H1 (cell line): Measurements from ENCODE around the gene SMG1. TPM values are rescaled to one million over a fixed set of nuclear protein-coding genes. Genes with fewer than 3 reads are reported as not detected.

Source experiments
- CBX5 ChIP-seq: fragments of 300-800, 300-1000 bp; sonication (generic); IDR thresholded peaks from 2 replicates; pipeline ENCODE4 v1.7.1; 2016; ENCODE audit warnings: antibody characterized with exemption, low read length, low read depth
- CHD1 ChIP-seq: IDR thresholded peaks from 2 replicates; pipeline ENCODE4 v1.6.1; 2012; ENCODE audit warnings: low read depth, low read length, improper control_type of control experiment
- CHD7 ChIP-seq: fragments of 300-600 bp; sonication (generic); IDR thresholded peaks from 2 replicates; pipeline ENCODE4 v1.7.1; 2012; ENCODE audit warnings: low read length, moderate library complexity, mild to moderate bottlenecking, inconsistent platforms; ENCODE audit not compliant: insufficient replicate concordance
- JUN ChIP-seq: IDR thresholded peaks from 2 replicates; pipeline ENCODE4 v1.6.1; 2011; ENCODE audit warnings: low read depth, mild to moderate bottlenecking, improper control_type of control experiment, low read length
- KDM1A ChIP-seq: fragments of 200-600, 300-600 bp; sonication (generic); IDR thresholded peaks from 2 replicates; pipeline ENCODE4 v1.7.1; 2016; ENCODE audit warnings: mild to moderate bottlenecking, low read length, borderline replicate concordance
- RBBP5 ChIP-seq: IDR thresholded peaks from 2 replicates; pipeline ENCODE4 v1.7.1; 2012; ENCODE audit warnings: low read depth, mild to moderate bottlenecking, inconsistent platforms, low read length, moderate library complexity, borderline replicate concordance
- SIX5 ChIP-seq: IDR thresholded peaks from 2 replicates; pipeline ENCODE4 v1.6.1; 2011; ENCODE audit warnings: mild to moderate bottlenecking, low read depth, low read length
- SP1 ChIP-seq: IDR thresholded peaks from 2 replicates; pipeline ENCODE4 v1.6.1; 2011; ENCODE audit warnings: low read depth, low read length
- SP2 ChIP-seq: IDR thresholded peaks from 2 replicates; pipeline ENCODE4 v1.6.1; 2012; ENCODE audit warnings: mild to moderate bottlenecking, low read length, inconsistent platforms
- SP4 ChIP-seq: IDR thresholded peaks from 2 replicates; pipeline ENCODE4 v1.6.1; 2012; ENCODE audit warnings: low read length, inconsistent platforms
- TBP ChIP-seq: IDR thresholded peaks from 2 replicates; pipeline ENCODE4 v1.6.1; 2011; ENCODE audit warnings: low read depth, low read length, improper control_type of control experiment
- TCF12 ChIP-seq: IDR thresholded peaks from 2 replicates; pipeline ENCODE4 v1.6.1; 2011; ENCODE audit warnings: low read depth, mild to moderate bottlenecking, low read length
- polyA plus RNA-seq, 7 experiments: library from polyadenylated mRNA; depleted of rRNA in 3 of 7; stranded (reverse) in 5 of 7; unstranded in 2 of 7; fragments of >200 nt in 5 of 7; fragments of 200-250 nt in 2 of 7; gene quantifications; 1 replicate in 5 of 7; 2 replicates in 1 of 7; 4 replicates in 1 of 7; pipeline versions ENCODE4 v1.2.1 to v1.2.3, GENCODE V29; 2011 to 2013; ENCODE audit warnings: missing spikeins in 2 of 7, mixed read lengths in 2 of 7
- total RNA-seq: library from RNA; stranded (reverse); fragmentation: NEBNext Ultra II Directional; extraction: Animal tissue kit (Norgen Biotek cat#: 25700); gene quantifications from 2 replicates; pipeline ENCODE4 v1.2.1, GENCODE V29; 2021

SMG1 gene
- total and polyA plus RNA-seq, 2 of the 8 experiments (the other 6 are each of a cell fraction or from before 2014, with no cell fraction given), result 14.9 to 90.6 TPM

DNA sequence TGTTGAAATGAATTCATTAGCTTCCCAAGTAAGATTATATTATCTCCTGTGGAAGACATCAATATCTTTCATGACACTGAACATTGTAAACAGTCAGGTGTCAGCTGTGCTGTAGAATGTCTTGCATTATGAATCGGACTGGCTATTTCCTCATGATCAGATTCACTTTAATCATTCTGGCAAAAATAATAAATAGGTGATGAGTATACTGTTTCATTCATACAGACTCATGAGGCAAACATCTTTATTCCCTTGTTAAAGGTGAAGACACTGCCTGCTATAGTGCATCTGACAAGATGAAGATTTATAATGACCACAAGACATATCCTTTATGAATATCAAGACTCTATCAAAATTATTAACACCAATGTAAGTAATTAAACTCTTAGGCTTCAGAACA is 73.6 kb downstream of the SMG1 start (continued):
- no peak for TF ChIP-seq CHD7
- no peak for TF ChIP-seq TCF12
- TF ChIP-seq SP4, result no peak
- TF ChIP-seq CBX5, result no peak
- no peak for TF ChIP-seq SIX5
- no peak for TF ChIP-seq SP1
- TF ChIP-seq TBP, result no peak
- no peak for TF ChIP-seq RBBP5
- TF ChIP-seq CHD1, result no peak
- TF ChIP-seq KDM1A, result no peak
- no peak for TF ChIP-seq SP2
- TF ChIP-seq JUN, result no peak
